Peyer's patch (tissue), 4 donors: Measurements from ENCODE around the gene EHBP1L1. TPM values are rescaled to one million over a fixed set of nuclear protein-coding genes. Genes with fewer than 3 reads are reported as not detected.
A peak's percentile ranks its signal among the peaks of the same experiment; 100 is the strongest.

ENCODE experiments used
- DNase-seq, 3 donors: peaks; one replicate each; pipeline ENCODE4 v3.0.0-alpha.2; 2017 to 2019
- H3K27ac ChIP-seq, 4 donors: fragments of 200-600 bp; sonication (generic); one replicate each; pipeline ENCODE4 v1.5.1; 2016 to 2019
- H3K27me3 ChIP-seq, 2 donors: fragments of 200-600 bp; sonication (generic); one replicate each; pipeline ENCODE4 v1.5.1; 2019
- H3K36me3 ChIP-seq, 3 donors: fragments of 200-600 bp; sonication (generic); one replicate each; pipeline ENCODE4 v1.5.1; 2016 to 2019
- H3K4me1 ChIP-seq, 4 donors: fragments of 200-600 bp; sonication (generic); one replicate each; pipeline ENCODE4 v1.5.1; 2016 to 2019
- H3K4me3 ChIP-seq, 4 donors: fragments of 200-600 bp; sonication (generic); 1 replicate in 3 of 4; 2 replicates in 1 of 4; pipeline ENCODE4 v1.5.1; 2016 to 2019; ENCODE audit warnings: mild to moderate bottlenecking in 1 of 4
- H3K9me3 ChIP-seq, 4 donors: fragments of 200-600 bp; sonication (generic); one replicate each; pipeline ENCODE4 v1.5.1; 2016 to 2019; ENCODE audit warnings: mild to moderate bottlenecking in 1 of 4
- CTCF ChIP-seq, 6 experiments: fragments of 450-650 bp in 4 of 6; fragments of 200-600 bp in 2 of 6; sonication (generic) in 1 of 6; IDR thresholded peaks; one replicate each; pipeline ENCODE4 v1.5.1; 2017 to 2019; ENCODE audit warnings: antibody characterized with exemption in 6 of 6, mild to moderate bottlenecking in 3 of 6, moderate library complexity in 1 of 6
- POLR2A ChIP-seq, 2 donors: fragments of 450-650 bp; IDR thresholded peaks; one replicate each; pipeline ENCODE4 v1.5.1; 2017; ENCODE audit warnings: antibody characterized with exemption in 2 of 2, mild to moderate bottlenecking in 2 of 2, moderate library complexity in 2 of 2
- total RNA-seq, 4 donors: library from RNA; depleted of rRNA; stranded (reverse); fragments of >200 nt; gene quantifications; one replicate each; pipeline ENCODE4 v1.1.0, GENCODE V29; 2016

EHBP1L1 gene
- total RNA-seq, 4 donors from 2014 or later, result 65.2 to 163 (median 121) TPM

- H3K9me3 ChIP-seq, result no peaks in the 10 kb centered on the region
- H3K36me3 ChIP-seq, result peaks cover 0 to 35% (median 0%) of the 10 kb centered on the region in 3 donors
- DNase-seq, result no peak
- no peak for TF ChIP-seq POLR2A (IDR thresholded peaks at IDR 0.05)
- H3K27me3 ChIP-seq, result no peaks in the 10 kb centered on the region
- no peak overlapping the region for H3K4me3 ChIP-seq
- H3K4me1 ChIP-seq, result peaks cover 0 to 38% (median 20%) of the 10 kb centered on the region in 4 donors
- H3K27ac ChIP-seq, result peak overlapping the region in 1 of 4 donors; percentile 87
Observed at GRCh38 chr11:65589444-65590239, 13.8 kb downstream of the EHBP1L1 start.

DNA sequence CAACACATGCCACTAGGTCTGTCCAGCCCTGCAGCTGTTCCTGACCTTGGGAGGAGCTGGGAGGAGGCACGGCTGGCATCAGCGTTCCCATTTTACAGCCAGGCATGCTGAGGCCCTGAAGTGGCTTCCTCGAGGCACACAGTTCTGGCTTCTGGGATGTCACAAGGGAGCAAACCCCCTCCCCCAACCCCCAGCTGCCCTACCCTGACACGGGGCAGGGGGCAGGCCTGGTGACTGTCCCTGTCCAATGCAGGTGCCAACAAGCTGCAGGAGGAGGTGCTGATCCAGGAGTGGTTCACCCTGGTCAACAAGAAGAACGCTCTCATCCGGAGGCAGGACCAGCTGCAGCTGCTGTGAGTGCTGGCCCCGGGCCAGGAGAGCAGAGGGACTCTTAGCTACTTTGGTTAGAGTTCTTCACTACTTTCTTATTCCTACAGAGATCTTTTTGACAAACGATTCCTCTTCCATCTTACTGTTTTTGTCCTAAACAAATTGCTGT is 14.4 kb downstream of the EHBP1L1 start:
- TF ChIP-seq CTCF (IDR thresholded peaks at IDR 0.05) (no peak), POLR2A (IDR thresholded peaks at IDR 0.05) (no peak)
- DNase-seq, result peak in 1 of 3 donors; percentile 50
- Histone ChIP-seq H3K4me3 (no peak overlapping the region), H3K4me1 (peaks cover 0 to 38% (median 21%) of the 10 kb centered on the region in 4 donors), H3K27me3 (no peaks in the 10 kb centered on the region), H3K9me3 (no peaks in the 10 kb centered on the region), H3K27ac (no peak overlapping the region), H3K36me3 (peaks cover 0 to 33% (median 0%) of the 10 kb centered on the region in 3 donors)

DNA sequence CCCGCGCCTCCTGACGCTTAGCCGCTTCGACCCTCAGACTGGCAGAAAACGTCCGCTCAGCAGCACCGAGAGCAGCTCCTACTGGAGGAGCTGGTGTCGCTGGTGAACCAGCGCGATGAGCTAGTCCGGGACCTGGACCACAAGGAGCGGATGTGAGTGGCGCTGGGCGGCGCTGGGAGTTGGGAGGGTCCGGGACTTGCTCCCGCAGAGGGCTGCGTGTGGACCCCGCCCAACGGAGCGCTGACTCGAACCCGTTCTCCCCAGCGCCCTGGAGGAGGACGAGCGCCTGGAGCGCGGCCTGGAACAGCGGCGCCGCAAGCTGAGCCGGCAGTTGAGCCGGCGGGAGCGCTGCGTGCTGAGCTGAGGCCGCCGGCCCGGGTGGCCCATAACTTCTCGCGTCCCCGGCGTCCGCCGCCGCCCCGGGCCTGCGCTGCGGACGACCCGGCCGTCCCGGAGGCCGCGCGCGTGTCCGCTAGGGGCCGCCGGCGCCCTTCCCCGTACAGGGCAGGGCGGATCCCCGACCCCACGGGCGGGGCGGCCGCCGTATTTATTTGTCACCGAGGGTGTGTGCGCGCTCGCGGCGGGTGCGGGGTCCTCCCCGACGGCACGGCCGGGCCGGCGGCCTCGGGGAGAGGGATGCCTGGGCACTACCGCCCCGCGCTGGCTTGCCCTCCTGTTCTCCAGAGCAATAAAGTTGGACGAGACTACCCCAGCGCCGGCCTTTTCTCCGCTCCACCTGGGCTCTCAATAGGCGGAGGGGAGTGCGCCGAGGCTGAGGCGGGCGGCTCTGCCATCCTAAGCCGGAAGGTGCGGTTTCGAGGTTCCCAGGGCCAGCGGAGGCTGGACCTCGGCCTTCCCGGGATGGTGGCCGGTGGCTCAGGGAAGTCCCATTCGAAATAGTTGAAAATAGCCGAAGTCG is 16.3 kb downstream of the EHBP1L1 start:
- Histone ChIP-seq H3K4me1 (peaks cover 0 to 34% (median 16%) of the 10 kb centered on the region in 4 donors), H3K4me3 (peak overlapping the region in 2 of 4 donors; percentile 30 to 33), H3K27me3 (no peaks in the 10 kb centered on the region), H3K9me3 (no peaks in the 10 kb centered on the region), H3K27ac (peak overlapping the region in 3 of 4 donors; percentile 14 to 70 (median 60)), H3K36me3 (peaks cover 0 to 24% (median 0%) of the 10 kb centered on the region in 3 donors)
- DNase-seq, result peak in 2 of 3 donors; percentile 44 to 77
- TF ChIP-seq POLR2A (IDR thresholded peaks at IDR 0.05), result no peak
- TF ChIP-seq CTCF (IDR thresholded peaks at IDR 0.05), result peak in 3 of 6 experiments; percentile 42 to 46 (median 45)

- peaks cover 0 to 30% (median 0%) of the 10 kb centered on the region in 3 donors for H3K36me3 ChIP-seq
- no peak overlapping the region for H3K4me3 ChIP-seq
- TF ChIP-seq POLR2A (IDR thresholded peaks at IDR 0.05) (no peak), CTCF (IDR thresholded peaks at IDR 0.05) (no peak)
- DNase-seq, result no peak
- no peaks in the 10 kb centered on the region for H3K27me3 ChIP-seq
- peak overlapping the region in 2 of 4 donors; percentile 14 to 60 for H3K27ac ChIP-seq
- H3K9me3 ChIP-seq, result no peaks in the 10 kb centered on the region
- H3K4me1 ChIP-seq, result peaks cover 0 to 28% (median 10%) of the 10 kb centered on the region in 4 donors
Observed at GRCh38 chr11:65592858-65593517, 17.1 kb downstream of the EHBP1L1 start.

DNA sequence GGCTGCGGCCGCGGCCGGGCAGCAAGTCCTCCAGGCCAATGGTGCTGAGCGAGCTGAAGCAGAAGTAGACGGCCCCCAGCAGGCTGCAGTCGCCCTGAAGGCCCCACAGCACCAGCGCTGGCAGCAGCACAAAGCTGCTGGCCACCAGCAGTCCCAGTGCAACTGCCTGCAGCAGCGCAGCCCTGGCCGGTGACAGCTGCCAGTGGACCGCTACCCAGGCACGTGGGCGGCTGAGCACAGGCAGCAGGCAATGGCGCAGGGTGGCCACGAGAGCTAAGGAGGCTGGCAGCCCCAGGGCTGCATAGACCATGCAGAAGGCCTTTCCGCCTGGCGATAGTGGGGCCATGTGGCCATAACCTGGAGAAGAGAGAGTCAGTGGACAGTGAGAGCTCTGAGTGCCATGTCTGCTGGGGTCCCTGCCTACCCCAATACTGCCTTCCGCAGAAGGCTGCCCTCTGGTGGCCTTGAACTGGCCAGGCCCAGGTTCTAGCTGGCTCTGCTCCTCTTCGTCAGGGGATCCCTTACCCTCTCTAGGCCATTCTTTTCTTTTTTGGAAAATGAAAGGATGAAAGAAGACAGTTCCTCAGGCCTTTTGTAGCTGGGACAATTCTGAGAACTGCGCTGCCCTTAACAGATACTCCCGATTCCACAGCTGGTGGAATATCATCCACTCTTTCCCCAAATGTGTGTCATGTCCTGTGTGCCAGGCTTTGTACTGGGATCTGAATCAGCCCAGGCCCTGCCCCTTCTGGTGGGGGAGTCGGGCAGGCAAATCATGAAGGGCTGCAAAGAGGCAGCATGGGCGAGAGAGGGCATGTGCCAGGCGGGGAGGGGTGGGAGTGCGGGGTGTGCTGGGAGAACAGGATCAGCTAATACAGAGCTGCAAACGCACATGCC is 17.9 kb downstream of the EHBP1L1 start:
- H3K36me3 ChIP-seq, result peaks cover 0 to 38% (median 0%) of the 10 kb centered on the region in 3 donors
- peaks cover 0 to 20% (median 3%) of the 10 kb centered on the region in 4 donors for H3K4me1 ChIP-seq

More for the DNA sequence above, 17.9 kb downstream of the EHBP1L1 start:
- Histone ChIP-seq H3K27ac (no peak overlapping the region), H3K27me3 (no peaks in the 10 kb centered on the region), H3K4me3 (no peak overlapping the region), H3K9me3 (no peaks in the 10 kb centered on the region)
- TF ChIP-seq POLR2A (IDR thresholded peaks at IDR 0.05), result no peak
- peak; percentile 52 to 59 (median 55) for TF ChIP-seq CTCF (IDR thresholded peaks at IDR 0.05)
- DNase-seq, result peak in 2 of 3 donors; percentile 55 to 69
